AG04450 (cell line): ENCODE results near the gene SERBP1. TPM values are rescaled to one million over a fixed set of nuclear protein-coding genes. Genes with fewer than 3 reads are reported as not detected.

Source experiments
- CTCF ChIA-PET: fragments of 300-600, 350-600 bp; formaldehyde crosslinking; extraction: SDS; loops from one replicate; lab custom pipeline; 2022; ENCODE audit warnings: antibody characterized with exemption, inconsistent platforms; lab: Charles Lee
- POLR2A ChIA-PET: fragments of 350-600 bp; formaldehyde crosslinking; extraction: SDS; loops from one replicate; lab custom pipeline; 2021; ENCODE audit warnings: antibody characterized with exemption, inconsistent platforms; lab: Yijun Ruan, JAX
- DNase-seq: peaks from one replicate; pipeline ENCODE4 v3.0.0-alpha.2; 2011; ENCODE audit warnings: low read depth, low spot score
- H3K27ac ChIP-seq: one replicate; pipeline ENCODE4 v1.5.1; 2012; ENCODE audit warnings: low read depth, low read length, control low read depth
- H3K27me3 ChIP-seq: one replicate; pipeline ENCODE4 v1.6.0; 2012; ENCODE audit warnings: low read length; ENCODE audit not compliant: control insufficient read depth, insufficient read depth
- H3K4me3 ChIP-seq: 2 replicates; pipeline ENCODE4 v1.5.1; 2011; ENCODE audit warnings: mild to moderate bottlenecking, low read depth, low read length, control low read depth
- H3K9me3 ChIP-seq: 2 replicates; pipeline ENCODE4 v1.5.1; 2012; ENCODE audit warnings: low read length; ENCODE audit not compliant: control insufficient read depth, insufficient read depth
- polyA plus RNA-seq: library from polyadenylated mRNA; depleted of rRNA; stranded (reverse); fragments of >200 nt; gene quantifications from 2 replicates; pipeline ENCODE4 v1.2.3, GENCODE V29; 2011
- TF ChIP-seq, protein P1 (sequence below): IDR thresholded peaks from 2 replicates; pipeline ENCODE4 v1.5.1; 2011; ENCODE audit warnings: low read depth, low read length, control low read depth, inconsistent platforms

Gene SERBP1
- polyA plus RNA-seq, 1 experiment: 273 TPM

DNA sequence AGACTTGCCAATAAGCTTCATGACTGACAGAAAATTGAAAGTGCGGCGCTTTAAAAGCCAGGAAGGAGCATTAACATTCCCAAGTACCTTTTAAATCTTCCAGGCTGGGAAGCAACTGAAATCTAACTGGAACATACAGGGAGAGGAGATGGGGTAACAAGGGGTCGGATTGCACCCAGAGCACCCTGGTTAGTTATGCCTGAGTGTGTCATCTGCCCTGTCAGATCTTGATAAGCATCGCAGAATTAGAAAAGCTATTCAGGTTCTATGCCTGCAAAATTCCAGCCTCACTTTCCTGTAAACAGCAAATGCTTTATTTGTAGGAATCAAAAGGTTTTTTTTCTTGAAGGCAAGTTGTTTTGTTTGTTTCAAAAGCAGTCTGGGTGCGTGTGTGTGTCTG, 58.5 kb downstream of the SERBP1 start:
- ChIA-PET CTCF (interaction anchor here (3.0 kb wide), 1 partner anchor 24 kb away, joined by 10 read pairs; no protein-coding TSS in a partner anchor), POLR2A (no interaction called here)
- Histone ChIP-seq H3K9me3 (no peaks in the 10 kb centered on the region), H3K27ac (no peak overlapping the region), H3K27me3 (no peaks in the 10 kb centered on the region), H3K4me3 (no peak overlapping the region)
- no peak for DNase-seq
- TF ChIP-seq, protein P1, sequence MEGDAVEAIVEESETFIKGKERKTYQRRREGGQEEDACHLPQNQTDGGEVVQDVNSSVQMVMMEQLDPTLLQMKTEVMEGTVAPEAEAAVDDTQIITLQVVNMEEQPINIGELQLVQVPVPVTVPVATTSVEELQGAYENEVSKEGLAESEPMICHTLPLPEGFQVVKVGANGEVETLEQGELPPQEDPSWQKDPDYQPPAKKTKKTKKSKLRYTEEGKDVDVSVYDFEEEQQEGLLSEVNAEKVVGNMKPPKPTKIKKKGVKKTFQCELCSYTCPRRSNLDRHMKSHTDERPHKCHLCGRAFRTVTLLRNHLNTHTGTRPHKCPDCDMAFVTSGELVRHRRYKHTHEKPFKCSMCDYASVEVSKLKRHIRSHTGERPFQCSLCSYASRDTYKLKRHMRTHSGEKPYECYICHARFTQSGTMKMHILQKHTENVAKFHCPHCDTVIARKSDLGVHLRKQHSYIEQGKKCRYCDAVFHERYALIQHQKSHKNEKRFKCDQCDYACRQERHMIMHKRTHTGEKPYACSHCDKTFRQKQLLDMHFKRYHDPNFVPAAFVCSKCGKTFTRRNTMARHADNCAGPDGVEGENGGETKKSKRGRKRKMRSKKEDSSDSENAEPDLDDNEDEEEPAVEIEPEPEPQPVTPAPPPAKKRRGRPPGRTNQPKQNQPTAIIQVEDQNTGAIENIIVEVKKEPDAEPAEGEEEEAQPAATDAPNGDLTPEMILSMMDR: no peak

DNA sequence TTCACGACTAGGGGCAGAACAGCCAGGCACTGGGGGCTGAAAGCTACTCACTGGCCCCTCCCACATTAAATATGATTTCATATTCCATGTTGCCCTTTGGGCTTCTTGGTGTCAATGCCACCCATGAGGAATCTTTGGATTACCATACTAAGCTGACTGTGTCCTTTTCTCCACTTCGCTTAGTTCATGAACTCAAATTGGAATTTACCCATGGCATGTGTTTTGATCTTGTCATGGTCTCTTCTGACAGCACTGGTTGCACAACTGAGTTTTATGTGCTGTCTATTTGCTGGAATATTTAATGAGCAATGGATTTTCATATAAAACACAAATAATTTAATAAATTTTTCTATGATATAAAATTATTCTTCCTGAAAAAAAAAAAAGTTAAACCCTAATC, 59.2 kb downstream of the SERBP1 start:
- POLR2A ChIA-PET: no interaction called here
- CTCF ChIA-PET: interaction anchor here (3.0 kb wide), 1 partner anchor 24 kb away, joined by 10 read pairs; no protein-coding TSS in a partner anchor
- Histone ChIP-seq H3K9me3 (no peaks in the 10 kb centered on the region), H3K27me3 (no peaks in the 10 kb centered on the region), H3K27ac (no peak overlapping the region), H3K4me3 (no peak overlapping the region)
- no peak for DNase-seq
- TF ChIP-seq, protein P1: no peak

DNA sequence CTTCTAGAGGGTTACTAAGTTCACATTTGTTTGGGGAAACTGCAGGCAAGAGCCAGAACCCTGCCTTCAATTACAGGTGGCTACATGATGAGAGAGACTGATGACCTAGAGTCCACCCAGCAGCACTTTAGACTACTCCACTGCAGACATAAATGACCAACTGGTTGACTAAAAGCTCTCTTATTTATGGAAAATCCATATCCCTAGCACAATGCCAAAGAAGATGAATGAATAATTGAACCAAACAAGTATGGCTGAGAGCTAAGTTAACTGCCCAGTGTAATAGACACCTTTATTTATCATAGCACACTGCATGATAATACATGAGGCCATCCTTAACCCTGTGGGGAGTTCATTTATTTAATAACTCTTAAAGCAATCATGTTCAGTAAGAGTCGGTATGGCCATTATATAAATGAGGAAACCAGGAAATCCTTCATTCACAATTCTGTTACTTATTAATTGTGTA, 62.1 kb downstream of the SERBP1 start:
- POLR2A ChIA-PET: no interaction called here
- H3K27me3 ChIP-seq: no peaks in the 10 kb centered on the region
- CTCF ChIA-PET: interaction anchor here (0.6 to 1.3 kb wide), 4 partner anchors 16 to 132 kb away, joined by 3 to 9 read pairs (median 3); no protein-coding TSS in a partner anchor
- no peak overlapping the region for H3K27ac ChIP-seq
- H3K9me3 ChIP-seq: no peaks in the 10 kb centered on the region
- TF ChIP-seq, protein P1: no peak
- DNase-seq: no peak
- no peak overlapping the region for H3K4me3 ChIP-seq

DNA sequence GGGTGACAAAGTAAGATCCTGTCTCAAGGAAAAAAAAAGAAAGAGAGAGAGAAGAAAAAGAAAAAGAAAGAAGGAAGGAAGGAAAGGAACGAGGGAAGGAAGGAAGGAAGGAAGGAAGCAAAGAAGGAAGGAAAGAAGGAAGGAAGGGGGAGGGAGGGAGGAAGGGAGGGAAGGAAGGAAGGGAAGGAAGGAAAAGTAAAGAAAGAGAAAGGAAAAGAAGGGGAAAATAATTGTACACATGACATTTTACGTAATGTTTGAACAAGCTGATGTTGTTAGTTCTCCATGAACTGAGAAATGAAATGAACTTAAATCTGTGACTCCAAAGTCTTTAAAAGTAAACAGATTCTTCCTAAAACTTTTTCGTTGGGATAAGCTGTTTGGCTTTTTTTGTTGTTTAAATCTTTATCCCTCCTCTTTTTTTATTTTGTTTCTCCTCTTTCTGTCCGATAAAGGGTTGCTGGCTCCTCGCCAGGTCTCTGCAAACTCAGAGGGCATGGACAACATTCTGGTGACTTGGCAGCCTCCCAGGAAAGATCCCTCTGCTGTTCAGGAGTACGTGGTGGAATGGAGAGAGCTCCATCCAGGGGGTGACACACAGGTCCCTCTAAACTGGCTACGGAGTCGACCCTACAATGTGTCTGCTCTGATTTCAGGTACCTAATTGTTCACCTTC, 62.7 kb downstream of the SERBP1 start:
- H3K9me3 ChIP-seq: no peaks in the 10 kb centered on the region
- DNase-seq: no peak
- no peaks in the 10 kb centered on the region for H3K27me3 ChIP-seq
- ChIA-PET POLR2A (no interaction called here), CTCF (interaction anchor here (0.7 to 1.1 kb wide), 2 partner anchors 15 to 20 kb away, joined by 3 to 9 read pairs; no protein-coding TSS in a partner anchor)
- TF ChIP-seq, protein P1: no peak
- H3K4me3 ChIP-seq: no peak overlapping the region
- H3K27ac ChIP-seq: no peak overlapping the region

DNA sequence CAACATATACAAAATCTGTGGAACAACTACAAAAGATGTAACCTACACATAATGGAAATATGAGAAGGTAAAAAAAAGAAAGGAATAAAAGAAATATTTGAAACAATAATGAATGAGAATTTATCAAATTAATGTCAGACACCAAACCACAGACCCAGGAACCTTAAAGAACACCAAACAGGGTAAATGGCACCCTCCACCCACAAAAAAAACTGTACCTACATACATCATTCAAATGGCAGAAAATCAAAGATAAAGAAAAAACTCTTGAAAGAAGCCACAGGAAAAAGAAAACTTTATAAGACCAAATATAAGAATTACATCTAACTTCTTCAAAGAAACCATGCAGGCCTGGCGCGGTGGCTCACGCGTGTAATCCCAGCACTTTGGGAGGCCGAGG, 68.6 kb downstream of the SERBP1 start:
- TF ChIP-seq, protein P1: no peak
- H3K4me3 ChIP-seq: no peak overlapping the region
- DNase-seq: no peak
- H3K27ac ChIP-seq: no peak overlapping the region
- ChIA-PET CTCF (no interaction called here), POLR2A (no interaction called here)
- no peaks in the 10 kb centered on the region for H3K9me3 ChIP-seq
- peaks cover 3% of the 10 kb centered on the region for H3K27me3 ChIP-seq
